Liver (tissue), 9 donors: Measurements from ENCODE around the gene AHCY. TPM values are rescaled to one million over a fixed set of nuclear protein-coding genes. Genes with fewer than 3 reads are reported as not detected.
"Not testable (repeated sequence)": the region's sequence is repeated elsewhere in the genome, so short reads cannot be mapped to it uniquely, and the experiment has no call there.

ENCODE experiments used
- DNase-seq: peaks from one replicate; pipeline ENCODE4 v3.0.0-alpha.2; 2017; ENCODE audit warnings: low spot score
- H3K27ac ChIP-seq, 2 donors: one replicate each; pipeline ENCODE4 v1.7.0; 2013; ENCODE audit warnings: inconsistent platforms in 2 of 2, low read length in 2 of 2, control low read depth in 1 of 2, low read depth in 1 of 2, mild to moderate bottlenecking in 1 of 2
- H3K27me3 ChIP-seq, 4 donors: one replicate each; pipeline versions ENCODE4 v1.6.1 to v1.7.0; 2013; ENCODE audit warnings: low read length in 3 of 4, inconsistent platforms in 1 of 4, mild to moderate bottlenecking in 1 of 4, moderate library complexity in 1 of 4; ENCODE audit not compliant: control insufficient read depth in 4 of 4, insufficient read depth in 4 of 4
- H3K36me3 ChIP-seq, 4 donors: one replicate each; pipeline versions ENCODE4 v1.6.1 to v1.7.0; 2013; ENCODE audit warnings: low read length in 3 of 4, mild to moderate bottlenecking in 3 of 4, low read depth in 1 of 4, moderate library complexity in 1 of 4; ENCODE audit not compliant: control insufficient read depth in 4 of 4, insufficient read depth in 3 of 4
- H3K4me1 ChIP-seq, 4 donors: one replicate each; pipeline versions ENCODE4 v1.6.1 to v1.7.0; 2013; ENCODE audit warnings: low read length in 3 of 4, mild to moderate bottlenecking in 3 of 4, moderate library complexity in 1 of 4; ENCODE audit not compliant: control insufficient read depth in 4 of 4, insufficient read depth in 4 of 4
- H3K4me3 ChIP-seq, 3 donors: one replicate each; pipeline versions ENCODE4 v1.6.1 to v1.7.0; 2013; ENCODE audit warnings: low read length in 3 of 3, control low read depth in 1 of 3, low read depth in 1 of 3, mild to moderate bottlenecking in 1 of 3
- H3K9ac ChIP-seq, 2 donors: one replicate each; pipeline ENCODE4 v1.7.0; 2013; ENCODE audit warnings: low read length in 2 of 2, mild to moderate bottlenecking in 2 of 2, moderate library complexity in 2 of 2, control low read depth in 1 of 2, low read depth in 1 of 2
- H3K9me3 ChIP-seq, 4 donors: one replicate each; pipeline versions ENCODE4 v1.6.1 to v1.7.0; 2013; ENCODE audit warnings: low read length in 3 of 4; ENCODE audit not compliant: control insufficient read depth in 4 of 4
- ATF3 ChIP-seq: IDR thresholded peaks from 2 replicates; pipeline ENCODE4 v1.6.1; 2016; ENCODE audit warnings: antibody characterized with exemption
- CTCF ChIP-seq: fragments of 150-350 bp; IDR thresholded peaks from 2 replicates; pipeline ENCODE4 v1.5.1; 2017; ENCODE audit warnings: improper control_type of control experiment, low read depth, low read length; ENCODE audit not compliant: missing input control
- EGR1 ChIP-seq, 2 donors: IDR thresholded peaks; 2 replicates each; pipeline ENCODE4 v1.6.1; 2016 to 2018; ENCODE audit warnings: antibody characterized with exemption in 2 of 2, low read depth in 2 of 2
- FOXA2 ChIP-seq: IDR thresholded peaks from 2 replicates; pipeline ENCODE4 v1.6.1; 2016; ENCODE audit warnings: antibody characterized with exemption
- GABPA ChIP-seq, 2 donors: IDR thresholded peaks in 1 of 2; conservative IDR thresholded peaks in 1 of 2; 2 replicates each; pipeline ENCODE4 v1.6.1; 2016; ENCODE audit warnings: antibody characterized with exemption in 2 of 2, mild to moderate bottlenecking in 1 of 2, moderate library complexity in 1 of 2
- HNF4A ChIP-seq, 2 donors: conservative IDR thresholded peaks; 2 replicates each; pipeline ENCODE4 v1.6.1; 2016; ENCODE audit warnings: antibody characterized with exemption in 2 of 2, mild to moderate bottlenecking in 2 of 2
- HNF4G ChIP-seq: IDR thresholded peaks from 2 replicates; pipeline ENCODE4 v1.6.1; 2016; ENCODE audit warnings: antibody characterized with exemption
- JUND ChIP-seq, 2 donors: IDR thresholded peaks; 2 replicates each; pipeline ENCODE4 v1.6.1; 2016; ENCODE audit warnings: antibody characterized with exemption in 2 of 2
- MAX ChIP-seq: IDR thresholded peaks from 2 replicates; pipeline ENCODE4 v1.6.1; 2016; ENCODE audit warnings: antibody characterized with exemption
- NR2F2 ChIP-seq: IDR thresholded peaks from 2 replicates; pipeline ENCODE4 v1.6.1; 2016; ENCODE audit warnings: antibody characterized with exemption
- RAD21 ChIP-seq, 2 donors: IDR thresholded peaks; 2 replicates each; pipeline ENCODE4 v1.6.1; 2016; ENCODE audit warnings: antibody characterized with exemption in 2 of 2, mild to moderate bottlenecking in 2 of 2
- REST ChIP-seq: IDR thresholded peaks from 2 replicates; pipeline ENCODE4 v1.6.1; 2016; ENCODE audit warnings: antibody characterized with exemption, mild to moderate bottlenecking
- RXRA ChIP-seq, 2 donors: IDR thresholded peaks; 2 replicates each; pipeline ENCODE4 v1.6.1; 2017 to 2018; ENCODE audit warnings: antibody characterized with exemption in 2 of 2, mild to moderate bottlenecking in 1 of 2
- SP1 ChIP-seq: IDR thresholded peaks from 2 replicates; pipeline ENCODE4 v1.6.1; 2018; ENCODE audit warnings: antibody characterized with exemption, mild to moderate bottlenecking
- TAF1 ChIP-seq: conservative IDR thresholded peaks from 2 replicates; pipeline ENCODE4 v1.6.1; 2016; ENCODE audit warnings: antibody characterized with exemption, mild to moderate bottlenecking
- YY1 ChIP-seq: IDR thresholded peaks from 2 replicates; pipeline ENCODE4 v1.6.1; 2016; ENCODE audit warnings: antibody characterized with exemption, mild to moderate bottlenecking
- WGBS: extraction: QIAGEN DNeasy Blood & Tissue Kit; methylation state at CpG from one replicate; pipeline ENCODE4 v1.1.7; 2013; 5-methylcytosine and 5-hydroxymethylcytosine counted together
- polyA plus RNA-seq, 2 donors: library from polyadenylated mRNA; stranded (reverse) in 1 of 2; unstranded in 1 of 2; fragments of 200-250 nt in 1 of 2; fragments of >200 nt in 1 of 2; fragmentation: Nextera tagmentation in 1 of 2; extraction: Ambion mirVana in 1 of 2; gene quantifications; one replicate each; pipeline versions ENCODE4 v1.2.1 to v1.2.3, GENCODE V29; 2013 to 2015
- total RNA-seq, 2 donors: library from RNA; depleted of rRNA; stranded (reverse); fragments of >200 nt; gene quantifications; one replicate each; pipeline ENCODE4 v1.2.3, GENCODE V29; 2014
- donor health status: healthy.
- donor health status: healthy.
- donor health status: healthy.
- donor health status: healthy.
- donor health status: healthy.

Gene AHCY
- total and polyA plus RNA-seq, 4 donors = 56.0 to 138 (median 113) TPM

- not testable (repeated sequence) for H3K9ac ChIP-seq, H3K9me3 ChIP-seq, DNase-seq, H3K27me3 ChIP-seq, H3K27ac ChIP-seq, H3K4me3 ChIP-seq, H3K36me3 ChIP-seq
- H3K4me1 ChIP-seq = peaks cover 0 to 12% (median 6%) of the 10 kb centered on the region in 4 donors
- WGBS = 92% methylated on average over 10 of the region's 10 CpGs
These were observed 42.8 kb upstream of the AHCY start for GRCh38 chr20:34345839-34346532.

GRCh38 chr20:34345402-34345736, 42.2 kb upstream of the AHCY start:
- 90% methylated on average over 6 of the region's 6 CpGs for WGBS
- no peak for TF ChIP-seq MAX
- no peak for TF ChIP-seq EGR1 (IDR thresholded peaks at IDR 0.05; ENCODE audit: low read depth in 2 of 2)
- TF ChIP-seq HNF4G = no peak
- no peak for TF ChIP-seq JUND (IDR thresholded peaks at IDR 0.05)
- no peak for TF ChIP-seq RXRA (IDR thresholded peaks at IDR 0.05)
- no peak for TF ChIP-seq GABPA (IDR thresholded peaks at IDR 0.05 in 1 of 2, conservative IDR thresholded peaks at IDR 0.05 in 1 of 2)
- no peak for TF ChIP-seq REST
- no peak for TF ChIP-seq RAD21 (IDR thresholded peaks at IDR 0.05)
- TF ChIP-seq ATF3 = no peak
- no peak for TF ChIP-seq YY1
- no peak for TF ChIP-seq FOXA2
- TF ChIP-seq TAF1 = no peak
- TF ChIP-seq SP1 = no peak
- Histone ChIP-seq H3K9ac (no peak overlapping the region), H3K27ac (no peak overlapping the region), H3K36me3 (no peaks in the 10 kb centered on the region), H3K4me3 (no peak overlapping the region), H3K9me3 (no peaks in the 10 kb centered on the region), H3K4me1 (peaks cover 0 to 12% (median 6%) of the 10 kb centered on the region in 4 donors), H3K27me3 (no peaks in the 10 kb centered on the region)
- DNase-seq = no peak

- Histone ChIP-seq H3K36me3 (no peaks in the 10 kb centered on the region), H3K9ac (no peak overlapping the region), H3K9me3 (no peaks in the 10 kb centered on the region), H3K27ac (no peak overlapping the region), H3K27me3 (no peaks in the 10 kb centered on the region), H3K4me3 (no peak overlapping the region), H3K4me1 (peaks cover 0 to 12% (median 6%) of the 10 kb centered on the region in 4 donors)
- no peak for DNase-seq
- WGBS = 61% methylated on average over 5 of the region's 5 CpGs
- TF ChIP-seq YY1 (no peak), NR2F2 (no peak), SP1 (no peak), FOXA2 (no peak), RXRA (IDR thresholded peaks at IDR 0.05) (no peak), JUND (IDR thresholded peaks at IDR 0.05) (no peak), TAF1 (no peak), MAX (no peak), EGR1 (IDR thresholded peaks at IDR 0.05; ENCODE audit: low read depth in 2 of 2) (no peak), REST (no peak), RAD21 (IDR thresholded peaks at IDR 0.05) (no peak), HNF4A (conservative IDR thresholded peaks at IDR 0.05) (no peak), CTCF (no peak), HNF4G (no peak)
These were observed 41.1 kb upstream of the AHCY start for GRCh38 chr20:34344238-34344637.
